Bladder microvascular endothelial cell (primary cell): ENCODE data around the gene OXLD1. TPM values are rescaled to one million over a fixed set of nuclear protein-coding genes. Genes with fewer than 3 reads are reported as not detected.

Source experiments
- total RNA-seq: library from RNA; depleted of rRNA; stranded (reverse); fragments of >200 nt; gene quantifications from 2 replicates; pipeline ENCODE4 v1.2.3, GENCODE V29; 2014

The OXLD1 gene
- total RNA-seq, result 21.6 and 32.9 TPM in 2 replicates

DNA sequence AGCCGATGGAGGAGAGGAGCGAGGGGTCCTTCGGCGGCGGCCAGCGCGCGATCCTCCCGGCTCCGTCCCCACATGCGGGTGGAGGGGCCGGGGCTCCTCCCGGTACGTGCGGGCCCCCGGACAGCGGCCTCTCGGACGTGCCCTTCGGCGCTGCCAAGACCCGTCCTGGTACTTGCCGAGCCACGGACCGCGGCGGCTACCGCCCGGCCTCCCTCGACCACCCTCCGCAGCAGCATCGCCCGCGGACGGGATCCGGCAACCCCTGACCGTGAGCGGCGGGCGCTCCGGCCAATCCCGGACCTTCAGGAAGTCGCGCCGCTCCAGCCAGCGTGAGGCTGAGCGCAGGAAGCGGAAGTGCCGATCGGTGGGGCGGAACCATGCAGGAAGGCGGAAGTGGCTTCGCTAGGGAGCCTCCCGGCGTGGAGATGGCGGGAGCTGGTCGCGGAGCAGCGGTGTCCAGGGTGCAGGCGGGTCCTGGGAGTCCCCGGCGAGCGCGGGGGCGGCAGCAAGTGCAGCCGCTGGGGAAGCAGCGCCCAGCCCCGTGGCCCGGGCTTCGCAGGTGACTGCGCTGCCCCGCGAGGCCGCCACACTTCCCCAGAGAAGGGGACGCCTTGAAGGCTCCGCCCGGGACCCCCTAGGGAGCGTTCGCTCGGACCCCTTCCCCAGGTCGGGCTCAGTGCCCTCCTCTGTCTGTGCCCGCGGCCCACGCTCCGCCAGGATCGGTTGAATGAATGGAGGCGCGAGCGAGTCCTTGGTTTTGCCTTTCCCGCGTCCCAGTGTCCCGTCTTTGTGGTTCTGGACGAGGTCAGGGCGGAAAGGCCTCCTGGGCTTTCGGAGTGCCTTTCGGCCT, at the start of gene OXLD1, which contains the start of gene CCDC137:
Gene OXLD1, minus strand, starts transcription at position 264 of the 850 bp plus-strand sequence. Its CDS starts 28 bp downstream, at position 236.
Gene CCDC137, plus strand, starts transcription at position 396 of the 850 bp plus-strand sequence. Its CDS starts 30 bp downstream, at position 426.

DNA sequence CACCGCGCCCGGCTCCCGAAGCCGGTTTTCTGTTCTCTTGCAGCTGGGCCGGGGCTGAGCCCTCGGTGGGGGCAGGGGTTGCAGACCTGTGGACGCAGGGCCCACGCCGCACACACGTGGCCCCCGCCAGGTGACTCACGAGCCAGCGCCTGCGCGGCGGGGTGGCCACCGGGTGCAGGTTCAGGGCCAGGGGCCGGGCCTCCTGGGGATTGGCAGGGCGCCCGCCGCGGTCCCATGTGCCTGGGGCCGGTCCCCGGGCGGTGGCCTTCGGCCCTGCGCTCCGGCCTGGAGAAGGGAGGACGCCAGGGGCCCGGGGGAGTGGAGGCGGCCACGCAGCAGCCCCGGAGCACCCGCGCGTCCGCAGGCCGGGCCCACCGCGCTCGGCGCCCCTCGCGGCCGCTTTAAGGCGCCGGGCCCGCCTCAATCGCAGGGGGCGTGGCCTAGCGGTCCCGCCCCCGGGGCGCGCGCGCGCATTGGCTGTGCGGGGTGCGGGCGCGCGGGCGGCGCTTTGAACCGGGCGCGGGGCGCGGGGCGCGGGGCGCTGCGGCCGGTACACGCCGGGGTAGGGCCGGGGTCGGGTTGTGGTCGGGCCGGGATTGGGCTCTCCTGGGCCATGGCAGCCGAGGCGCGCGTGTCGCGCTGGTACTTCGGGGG, 45.5 kb upstream of the OXLD1 start, which contains the start of gene SLC25A10:
Gene SLC25A10, plus strand, starts transcription at position 471 of the 654 bp plus-strand sequence. Its CDS starts 143 bp downstream, at position 614.

DNA sequence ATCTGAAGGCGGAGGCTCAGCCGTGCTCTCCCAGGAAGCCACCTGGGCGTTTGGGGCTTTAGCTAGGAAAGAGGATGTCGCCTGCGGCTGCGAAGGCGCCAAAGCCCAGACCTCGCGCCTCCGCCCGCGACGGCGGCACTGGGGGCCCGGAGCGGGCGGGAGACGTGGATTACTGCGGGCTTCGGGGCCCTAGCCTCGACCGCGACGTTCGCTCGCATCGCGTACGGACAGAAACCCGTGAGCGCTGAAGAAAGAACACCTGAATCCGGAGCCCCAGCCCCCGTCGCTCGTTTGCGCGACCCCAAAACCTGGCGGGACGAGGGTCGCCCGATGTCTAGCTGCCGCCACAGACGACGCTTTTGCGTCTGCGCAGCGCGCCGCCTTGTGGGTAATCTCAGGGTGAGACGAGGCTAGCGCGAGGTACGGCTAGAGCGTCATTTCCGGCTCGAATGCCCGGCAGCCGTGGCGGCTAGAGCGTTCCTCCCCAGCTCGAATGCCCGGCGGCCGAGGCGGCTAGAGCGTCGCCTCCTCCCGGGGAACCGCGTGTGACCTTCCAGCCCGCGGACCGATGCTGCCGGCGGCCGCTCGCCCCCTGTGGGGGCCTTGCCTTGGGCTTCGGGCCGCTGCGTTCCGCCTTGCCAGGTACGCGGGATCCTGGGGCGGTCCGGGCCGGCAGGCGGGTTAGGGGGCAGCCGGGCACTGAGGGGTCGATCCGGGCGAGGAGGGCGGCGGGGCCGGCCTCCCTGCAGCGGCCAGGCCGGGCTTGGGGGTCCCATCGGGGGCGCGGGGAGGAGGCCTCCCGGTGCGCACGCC, 36.7 kb upstream of the OXLD1 start, which contains the start of gene MRPL12:
Gene MRPL12, plus strand, starts transcription at position 434 of the 813 bp plus-strand sequence. Its CDS starts 135 bp downstream, at position 569.

DNA sequence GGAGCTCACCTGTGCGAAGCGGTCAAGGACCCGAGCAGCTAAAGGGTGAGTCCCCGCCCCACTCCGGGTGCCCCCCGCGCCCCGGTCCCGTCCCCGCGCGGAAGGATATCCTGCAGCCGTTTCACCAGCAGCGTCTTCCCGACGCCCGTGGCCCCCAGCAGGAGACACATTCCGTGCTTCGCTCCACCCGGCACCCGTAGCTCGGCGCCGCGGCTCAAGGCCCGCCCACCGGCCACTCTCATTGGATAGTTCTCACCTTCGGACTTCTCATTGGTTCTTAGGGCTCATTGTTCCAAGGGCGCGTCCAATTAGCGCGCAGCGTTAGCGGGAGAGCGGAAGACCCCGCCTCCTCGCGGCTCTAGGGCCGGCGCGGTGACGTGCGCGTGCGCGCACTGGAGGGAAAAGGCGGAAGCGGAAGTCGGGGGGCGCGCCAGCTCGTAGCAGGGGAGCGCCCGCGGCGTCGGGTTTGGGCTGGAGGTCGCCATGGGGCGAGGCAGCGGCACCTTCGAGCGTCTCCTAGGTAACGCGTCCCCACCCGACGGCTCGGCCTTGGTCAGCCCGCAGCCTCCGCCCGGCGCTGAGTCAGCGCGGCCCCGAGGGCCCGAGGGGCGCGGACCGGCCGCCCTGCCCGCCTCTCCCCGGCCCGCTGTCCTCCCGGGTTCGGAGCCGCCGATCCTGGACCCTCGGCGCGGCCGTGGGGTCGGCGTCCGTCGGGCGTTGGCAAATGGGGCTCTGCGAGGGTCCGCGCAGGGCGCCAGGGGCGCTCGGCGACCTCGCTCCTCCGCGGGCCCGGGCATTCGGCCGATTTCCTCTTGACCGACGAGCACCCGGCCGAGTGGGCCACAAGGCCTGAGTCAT, 17.4 kb upstream of the OXLD1 start, which contains the start of the genes ARL16 and HGS:
Gene ARL16, minus strand, starts transcription at position 214 of the 858 bp plus-strand sequence. Its CDS starts 44 bp downstream, at position 170.
Gene HGS, plus strand, starts transcription at position 428 of the 858 bp plus-strand sequence. Its CDS starts 56 bp downstream, at position 484.

GRCh38 chr17:81656118-81656743, 10.2 kb downstream of the OXLD1 start, which contains the start of gene PDE6G:
TSS of gene PDE6G (minus strand) at chr17:81656542. CDS start at chr17:81653305, 3,237 bp downstream.

GRCh38 chr17:81636505-81637288, 29.7 kb downstream of the OXLD1 start, which contains the start of the genes NPLOC4 and TSPAN10:
TSS of gene NPLOC4 (minus strand) at chr17:81637112. CDS start at chr17:81636930, 182 bp downstream.
TSS of gene TSPAN10 (plus strand) at chr17:81637196. CDS start at chr17:81642413, 5,217 bp downstream.

Other genes with a start within 250 kb of the OXLD1 start
- gene ACTG1, start 153.8 kb downstream of the OXLD1 start, total RNA-seq, result 7,047 and 9,439 TPM in 2 replicates
- 0.16 and 1.1 TPM in 2 replicates for gene FSCN2, start 138.2 kb downstream of the OXLD1 start, total RNA-seq
- gene FAAP100, start 114.3 kb downstream of the OXLD1 start, total RNA-seq, result 12.1 and 27.3 TPM in 2 replicates
- gene NPLOC4, start 29.5 kb downstream of the OXLD1 start, total RNA-seq, result 63.1 and 155 TPM in 2 replicates
- gene TSPAN10, start 29.4 kb downstream of the OXLD1 start, total RNA-seq, result 0.16 and 1.3 TPM in 2 replicates
- 0.81 and 3.5 TPM in 2 replicates for gene PDE6G, start 10.1 kb downstream of the OXLD1 start, total RNA-seq
- gene CCDC137, start 132 bp upstream of the OXLD1 start, total RNA-seq, result 9.2 and 10.7 TPM in 2 replicates
- 17.8 and 25.3 TPM in 2 replicates for gene ARL16, start 17.2 kb upstream of the OXLD1 start, total RNA-seq
- gene HGS, start 17.4 kb upstream of the OXLD1 start, total RNA-seq, result 51.5 and 85.7 TPM in 2 replicates
- gene MRPL12, start 36.8 kb upstream of the OXLD1 start, total RNA-seq, result 7.6 and 8.7 TPM in 2 replicates
- 13.9 and 14.2 TPM in 2 replicates for gene SLC25A10, start 45.7 kb upstream of the OXLD1 start, total RNA-seq
- gene GCGR, start 137.5 kb upstream of the OXLD1 start, total RNA-seq, result not detected in 2 replicates
- 120 and 122 TPM in 2 replicates for gene MCRIP1, start 166.7 kb upstream of the OXLD1 start, total RNA-seq
- not detected in 2 replicates for gene PPP1R27, start 168.4 kb upstream of the OXLD1 start, total RNA-seq
- gene P4HB, start 193.9 kb upstream of the OXLD1 start, total RNA-seq, result 635 and 762 TPM in 2 replicates
- 105 and 173 TPM in 2 replicates for gene ARHGDIA, start 204.7 kb upstream of the OXLD1 start, total RNA-seq
- 167 and 225 TPM in 2 replicates for gene ALYREF, start 225.0 kb upstream of the OXLD1 start, total RNA-seq
- gene ANAPC11, start 225.1 kb upstream of the OXLD1 start, total RNA-seq, result 128 and 151 TPM in 2 replicates
- gene NPB, start 235.6 kb upstream of the OXLD1 start, total RNA-seq, result 0.19 TPM in 1 of 2 replicates, not detected in the other
- 39.6 and 48.7 TPM in 2 replicates for gene PCYT2, start 244.8 kb upstream of the OXLD1 start, total RNA-seq